HepG2 (cell line): ENCODE results near the gene SCIN. TPM values are rescaled to one million over a fixed set of nuclear protein-coding genes. Genes with fewer than 3 reads are reported as not detected.

Experiments used
- ATAC-seq: fragments of 200-7000 bp; cut with Tn5 transposase; 3 replicates; pipeline ENCODE4 v1.9.1; 2020; ENCODE audit warnings: mild to moderate bottlenecking, moderate library complexity
- BruUV-seq: library from RNA; stranded (reverse); fragments of 400-500 nt; replicated peaks from 2 replicates; lab custom pipeline; 2021; lab: Mats Ljungman, UMichigan
- CTCF ChIA-PET: fragments of 300-600 bp; formaldehyde crosslinking; extraction: SDS; loops from one replicate; lab custom pipeline; 2021; ENCODE audit warnings: low total read pairs, inconsistent platforms, low intra/inter-chr PET ratio; lab: Yijun Ruan, JAX
- POLR2A ChIA-PET: fragments of 350-600 bp; sonication (Branson Sonifier 250); formaldehyde crosslinking; loops from one replicate; lab custom pipeline; 2020; ENCODE audit warnings: antibody characterized with exemption, inconsistent platforms; lab: Yijun Ruan, JAX
- DNase-seq: peaks from one replicate; pipeline ENCODE4 v3.0.0-alpha.2; 2015; ENCODE audit warnings: low spot score
- FAIRE-seq: peaks from 3 replicates; lab custom pipeline; 2011; peaks lifted over from hg19 to GRCh38; lab: Jason Lieb, UNC
- H2AFZ ChIP-seq: one replicate; pipeline ENCODE4 v1.6.1; 2011; ENCODE audit warnings: low read length, inconsistent platforms
- H3K27ac ChIP-seq: fragments of 300-600 bp; 3 replicates; pipeline ENCODE4 v1.8.0; 2011; ENCODE audit warnings: mixed run types, mild to moderate bottlenecking, mixed read lengths, low read length, inconsistent platforms; ENCODE audit not compliant: insufficient read depth; ENCODE audit errors: extremely low read length
- H3K27me3 ChIP-seq, 2 experiments: fragments of 200-600 bp in 1 of 2; 2 replicates in 1 of 2; 3 replicates in 1 of 2; pipeline versions ENCODE4 v1.6.0 to v1.8.0; 2011; ENCODE audit warnings: low read length in 2 of 2, mild to moderate bottlenecking in 2 of 2, moderate library complexity in 2 of 2, inconsistent platforms in 1 of 2; ENCODE audit not compliant: insufficient read depth in 2 of 2, control insufficient read depth in 1 of 2
- H3K36me3 ChIP-seq, 2 experiments: fragments of 200-600 bp in 1 of 2; replicated peaks in 1 of 2; 2 replicates in 1 of 2; 3 replicates in 1 of 2; pipeline versions ENCODE4 v1.5.1 to v1.8.0; 2011; ENCODE audit warnings: low read length in 2 of 2, inconsistent platforms in 1 of 2; ENCODE audit not compliant: insufficient read depth in 2 of 2, control insufficient read depth in 1 of 2
- H3K4me1 ChIP-seq: 2 replicates; pipeline ENCODE4 v1.5.1; 2012; ENCODE audit warnings: low read length, inconsistent platforms; ENCODE audit not compliant: insufficient read depth
- H3K4me2 ChIP-seq: 2 replicates; pipeline ENCODE4 v1.6.0; 2011; ENCODE audit warnings: low read depth, low read length, inconsistent platforms
- H3K4me3 ChIP-seq, 3 experiments: fragments of 200-600 bp in 1 of 3; sonication (generic), shearing (Covaris generic) in 1 of 3; replicated peaks in 1 of 3; 2 replicates each; pipeline ENCODE4 v1.5.1; 2011 to 2016; ENCODE audit warnings: low read length in 3 of 3, inconsistent platforms in 2 of 3, low read depth in 2 of 3, mild to moderate bottlenecking in 2 of 3, control low read depth in 1 of 3, mixed read lengths in 1 of 3; ENCODE audit not compliant: insufficient read depth in 1 of 3
- H3K79me2 ChIP-seq: one replicate; pipeline ENCODE4 v1.6.1; 2011; ENCODE audit warnings: low read length, inconsistent platforms; ENCODE audit not compliant: insufficient read depth
- H3K9ac ChIP-seq: 2 replicates; pipeline ENCODE4 v1.6.0; 2011; ENCODE audit warnings: mild to moderate bottlenecking, low read depth, low read length, inconsistent platforms; ENCODE audit not compliant: insufficient read depth
- H3K9me3 ChIP-seq: 2 replicates; pipeline ENCODE4 v1.5.1; 2012; ENCODE audit warnings: mild to moderate bottlenecking, low read length
- H4K20me1 ChIP-seq: 2 replicates; pipeline ENCODE4 v1.6.0; 2011; ENCODE audit warnings: inconsistent platforms, mild to moderate bottlenecking, low read length, moderate library complexity; ENCODE audit not compliant: insufficient read depth
- ATF7-NPFF ChIP-seq: sonication (generic); formaldehyde crosslinking; IDR thresholded peaks from 2 replicates; pipeline ENCODE4 v1.8.1; 2023; ENCODE audit warnings: mild to moderate bottlenecking, low read depth, missing genetic modification reagents, moderate library complexity
- DNMT3B ChIP-seq: conservative IDR thresholded peaks from 2 replicates; pipeline ENCODE4 v1.6.1; 2016; ENCODE audit warnings: missing biosample characterization, control low read depth
- ELF3 ChIP-seq: IDR thresholded peaks from 2 replicates; pipeline ENCODE4 v1.6.1; 2016; ENCODE audit warnings: missing genetic modification reagents, missing compliant biosample characterization
- FOXC1 ChIP-seq: sonication (generic); formaldehyde crosslinking; IDR thresholded peaks from 2 replicates; pipeline ENCODE4 v1.8.0; 2022; ENCODE audit warnings: mild to moderate bottlenecking, missing genetic modification reagents, borderline replicate concordance
- HNF4G ChIP-seq, 2 experiments: sonication (generic) in 1 of 2; formaldehyde crosslinking in 1 of 2; IDR thresholded peaks; 2 replicates each; pipeline versions ENCODE4 v1.4.0 to v1.6.1; 2011 to 2020; ENCODE audit warnings: borderline replicate concordance in 2 of 2, low read depth in 2 of 2, mild to moderate bottlenecking in 2 of 2, low read length in 1 of 2, missing genetic modification reagents in 1 of 2, moderate library complexity in 1 of 2
- MXD4 ChIP-seq: IDR thresholded peaks from 2 replicates; pipeline ENCODE4 v1.6.1; 2016; ENCODE audit warnings: mild to moderate bottlenecking, missing biosample characterization, missing genetic modification reagents
- MZF1 ChIP-seq: sonication (generic); formaldehyde crosslinking; IDR thresholded peaks from 2 replicates; pipeline ENCODE4 v1.8.1; 2023; ENCODE audit warnings: mild to moderate bottlenecking, missing genetic modification reagents, borderline replicate concordance
- SATB2 ChIP-seq: sonication (generic); formaldehyde crosslinking; IDR thresholded peaks from 2 replicates; pipeline ENCODE4 v1.5.0; 2020; ENCODE audit warnings: missing genetic modification reagents
- ZBTB42 ChIP-seq: sonication (generic); formaldehyde crosslinking; IDR thresholded peaks from 2 replicates; pipeline ENCODE4 v1.5.0; 2020; ENCODE audit warnings: mild to moderate bottlenecking, missing genetic modification reagents
- ZFP1 ChIP-seq: IDR thresholded peaks from 2 replicates; pipeline ENCODE4 v1.6.1; 2016
- ZNF10 ChIP-seq: sonication (generic); formaldehyde crosslinking; IDR thresholded peaks from 2 replicates; pipeline ENCODE4 v1.4.0; 2020; ENCODE audit warnings: mild to moderate bottlenecking, low read depth, missing genetic modification reagents, borderline replicate concordance
- ZNF431 ChIP-seq: sonication (generic); formaldehyde crosslinking; IDR thresholded peaks from 2 replicates; pipeline ENCODE4 v1.9.0; 2022; ENCODE audit warnings: missing genetic modification reagents, low read depth, mild to moderate bottlenecking, borderline replicate concordance
- ZNF557 ChIP-seq: sonication (generic); formaldehyde crosslinking; IDR thresholded peaks from 2 replicates; pipeline ENCODE4 v1.4.0; 2020; ENCODE audit warnings: missing genetic modification reagents
- ZNF609 ChIP-seq: sonication (generic); formaldehyde crosslinking; IDR thresholded peaks from 2 replicates; pipeline ENCODE4 v1.4.0; 2020; ENCODE audit warnings: mild to moderate bottlenecking, missing genetic modification reagents, borderline replicate concordance
- ZNF674 ChIP-seq: sonication (generic); formaldehyde crosslinking; IDR thresholded peaks from 2 replicates; pipeline ENCODE4 v1.5.0; 2020; ENCODE audit warnings: low read depth, mild to moderate bottlenecking, missing genetic modification reagents
- WGBS: methylation state at CpG from one replicate; pipeline ENCODE4 v1.1.6; 2017; ENCODE audit warnings: low lambda C conversion rate; 5-methylcytosine and 5-hydroxymethylcytosine counted together
- in situ Hi-C: cut with HindIII; loops from 2 replicates; pipeline ENCODE4 v1.10.0; 2017; ENCODE audit warnings: low pct_unique_long_range_greater_than_20kb; ENCODE audit not compliant: extremely low pct_ligation_motif_present
- intact Hi-C: fragments of 100-400 bp; cut with micrococcal nuclease; formaldehyde crosslinking; loops from one replicate; pipeline ENCODE4 v1.10.0; 2022; ENCODE audit not compliant: unreplicated experiment
- polyA plus RNA-seq, 8 experiments: library from polyadenylated mRNA; depleted of rRNA in 3 of 8; stranded (reverse) in 7 of 8; unstranded in 1 of 8; fragments of >200 nt; fragmentation: Illumina TruSeq in 4 of 8; extraction: Trizol in 4 of 8; gene quantifications; 2 replicates each; pipeline versions ENCODE4 v1.2.1 to v1.2.3, GENCODE V29; 2011 to 2016; ENCODE audit warnings: low read depth in 4 of 8, missing spikeins in 1 of 8, mixed read lengths in 1 of 8; ENCODE audit not compliant: insufficient read depth in 1 of 8
- total RNA-seq, 5 experiments: library from RNA; depleted of rRNA; stranded (reverse); fragments of >200 nt; fragmentation: Illumina TruSeq; extraction: Trizol; gene quantifications; 2 replicates each; pipeline ENCODE4 v1.2.3, GENCODE V29; 2016; ENCODE audit warnings: low read depth in 1 of 5
- TF ChIP-seq, protein P1 (sequence below): sonication (generic); formaldehyde crosslinking; IDR thresholded peaks from 2 replicates; pipeline ENCODE4 v1.4.0; 2020; ENCODE audit warnings: mild to moderate bottlenecking, low read depth, missing genetic modification reagents
- TF ChIP-seq, protein P2 (sequence below): sonication (generic); formaldehyde crosslinking; IDR thresholded peaks from 2 replicates; pipeline ENCODE4 v1.5.0; 2020; ENCODE audit warnings: missing genetic modification reagents

The SCIN gene
- total and polyA plus RNA-seq, 2 of the 13 experiments (the other 11 are each of a cell fraction or from before 2014, with no cell fraction given), result not detected

DNA sequence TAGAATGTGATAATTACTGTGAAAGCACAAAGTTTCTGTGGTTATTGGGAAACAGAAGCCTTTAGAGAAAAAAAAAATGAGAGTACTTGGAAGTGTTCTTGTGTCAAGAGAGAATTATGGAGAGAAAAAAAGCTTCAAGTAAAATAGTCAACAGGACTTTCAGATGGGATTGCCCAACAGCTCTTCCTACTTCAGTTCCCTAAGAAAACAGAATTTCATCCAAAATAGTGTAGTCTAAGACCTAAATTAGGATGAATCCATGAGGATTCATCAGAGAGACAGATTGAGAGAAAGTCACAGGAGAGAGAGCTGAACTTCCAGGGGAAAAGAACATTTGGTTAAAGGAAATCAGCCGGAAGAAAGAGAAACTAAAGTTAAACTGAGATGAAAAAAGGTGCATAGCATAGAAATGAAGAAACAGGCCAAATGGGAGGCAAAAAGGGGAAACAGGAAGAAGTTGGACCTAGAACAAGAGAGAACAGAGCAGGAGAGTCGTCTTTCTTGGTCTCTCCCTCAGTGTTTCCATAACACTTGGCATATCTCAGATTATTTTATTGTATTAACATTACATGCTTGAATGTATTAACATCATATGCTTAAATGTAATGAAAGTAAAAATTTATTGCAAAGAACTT lies 2.5 kb downstream of the SCIN start:
- no peak for FAIRE-seq
- POLR2A ChIA-PET, result no interaction called here
- intact Hi-C loops, result no loop called here

More for the DNA sequence above, 2.5 kb downstream of the SCIN start:
- Histone ChIP-seq H3K9ac (no peak overlapping the region), H3K9me3 (no peaks in the 10 kb centered on the region), H3K79me2 (no peaks in the 10 kb centered on the region)
- 0% methylated on average over 2 of the region's 2 CpGs for WGBS
- CTCF ChIA-PET, result no interaction called here
- no peak for DNase-seq
- no TSS peak for BruUV-seq
- TF ChIP-seq ELF3 (no peak), MXD4 (no peak), ZNF609 (no peak), FOXC1 (CRISPR knock-in tag) (no peak), MZF1 (no peak), DNMT3B (CRISPR knock-in tag) (no peak), ZNF10 (no peak), ZBTB42 (CRISPR knock-in tag) (no peak), ATF7-NPFF (CRISPR knock-in tag) (no peak), SATB2 (CRISPR knock-in tag) (no peak), ZNF557 (no peak), ZNF674 (CRISPR knock-in tag) (no peak), ZNF431 (CRISPR knock-in tag) (no peak), HNF4G (IDR thresholded peaks at IDR 0.05; ENCODE audit: borderline replicate concordance, low read depth, low read length) (no peak), HNF4G (CRISPR knock-in tag; IDR thresholded peaks at IDR 0.05; ENCODE audit: borderline replicate concordance, low read depth) (no peak), ZFP1 (no peak)
- TF ChIP-seq, protein P1, sequence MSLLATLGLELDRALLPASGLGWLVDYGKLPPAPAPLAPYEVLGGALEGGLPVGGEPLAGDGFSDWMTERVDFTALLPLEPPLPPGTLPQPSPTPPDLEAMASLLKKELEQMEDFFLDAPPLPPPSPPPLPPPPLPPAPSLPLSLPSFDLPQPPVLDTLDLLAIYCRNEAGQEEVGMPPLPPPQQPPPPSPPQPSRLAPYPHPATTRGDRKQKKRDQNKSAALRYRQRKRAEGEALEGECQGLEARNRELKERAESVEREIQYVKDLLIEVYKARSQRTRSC (CRISPR knock-in tag), result no peak
- TF ChIP-seq, protein P2, sequence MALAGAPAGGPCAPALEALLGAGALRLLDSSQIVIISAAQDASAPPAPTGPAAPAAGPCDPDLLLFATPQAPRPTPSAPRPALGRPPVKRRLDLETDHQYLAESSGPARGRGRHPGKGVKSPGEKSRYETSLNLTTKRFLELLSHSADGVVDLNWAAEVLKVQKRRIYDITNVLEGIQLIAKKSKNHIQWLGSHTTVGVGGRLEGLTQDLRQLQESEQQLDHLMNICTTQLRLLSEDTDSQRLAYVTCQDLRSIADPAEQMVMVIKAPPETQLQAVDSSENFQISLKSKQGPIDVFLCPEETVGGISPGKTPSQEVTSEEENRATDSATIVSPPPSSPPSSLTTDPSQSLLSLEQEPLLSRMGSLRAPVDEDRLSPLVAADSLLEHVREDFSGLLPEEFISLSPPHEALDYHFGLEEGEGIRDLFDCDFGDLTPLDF (CRISPR knock-in tag), result no peak
- TF ChIP-seq, all 625 proteins: peak for 0
- Histone ChIP-seq H2AFZ (no peak overlapping the region), H3K4me1 (no peaks in the 10 kb centered on the region), H3K4me2 (no peak overlapping the region), H3K27me3 (peaks cover 0 to 20% of the 10 kb centered on the region in 2 experiments; a peak in 1 of 5 replicates), H3K4me3 (no peak overlapping the region), H3K36me3 (no peaks in the 10 kb centered on the region), H4K20me1 (no peaks in the 10 kb centered on the region), H3K27ac (no peak overlapping the region)
- no peak for ATAC-seq
- in situ Hi-C loops, result no loop called here
